GM18511 (cell line): ENCODE results near the gene BOD1L1.
"Not testable (repeated sequence)": the region's sequence is repeated elsewhere in the genome, so short reads cannot be mapped to it uniquely, and the experiment has no call there.

Experiments used
- ATAC-seq: cut with Tn5 transposase; IDR thresholded peaks from one replicate; pipeline ENCODE4 v1.9.1; 2021; ENCODE audit warnings: mild to moderate bottlenecking, moderate library complexity; ENCODE audit not compliant: unreplicated experiment

Gene BOD1L1

GRCh38 chr4:13561673-13562072, 65.9 kb downstream of the BOD1L1 start:
- no peak for ATAC-seq

- ATAC-seq: not testable (repeated sequence)
These were observed 67.4 kb downstream of the BOD1L1 start for GRCh38 chr4:13560111-13560510.

GRCh38 chr4:13559413-13559812, 68.1 kb downstream of the BOD1L1 start:
- ATAC-seq: no peak

GRCh38 chr4:13558881-13559280, 68.6 kb downstream of the BOD1L1 start:
- no peak for ATAC-seq

GRCh38 chr4:13555325-13555724, 72.2 kb downstream of the BOD1L1 start:
- no peak for ATAC-seq

GRCh38 chr4:13553081-13553480, 74.4 kb downstream of the BOD1L1 start:
- no peak for ATAC-seq

- ATAC-seq: peak; percentile 74
These were observed 78.5 kb downstream of the BOD1L1 start for GRCh38 chr4:13548984-13549546.

GRCh38 chr4:13548059-13548983, 79.2 kb downstream of the BOD1L1 start:
- no peak for ATAC-seq

GRCh38 chr4:13547485-13548041, 80.0 kb downstream of the BOD1L1 start:
- no peak for ATAC-seq

GRCh38 chr4:13546941-13547484, 80.5 kb downstream of the BOD1L1 start:
- ATAC-seq: no peak

GRCh38 chr4:13546142-13546940, 81.2 kb downstream of the BOD1L1 start:
- no peak for ATAC-seq

- no peak for ATAC-seq
These were observed 82.1 kb downstream of the BOD1L1 start for GRCh38 chr4:13545394-13545808.

GRCh38 chr4:13544606-13545393, 82.7 kb downstream of the BOD1L1 start:
- peak; percentile 44 for ATAC-seq

- no peak for ATAC-seq
These were observed 83.5 kb downstream of the BOD1L1 start, which contains the start of gene NKX3-2 for GRCh38 chr4:13543839-13544605. Gene NKX3-2 (minus strand): TSS chr4:13544508. CDS start chr4:13544414, 94 bp downstream.

GRCh38 chr4:13543032-13543838, 84.3 kb downstream of the BOD1L1 start:
- no peak for ATAC-seq

- no peak for ATAC-seq
These were observed 84.9 kb downstream of the BOD1L1 start for GRCh38 chr4:13542577-13543031.

GRCh38 chr4:13541720-13542576, 85.6 kb downstream of the BOD1L1 start:
- ATAC-seq: peak; percentile 44
